ENCODE measurements around the gene CHEK1. TPM values are rescaled to one million over a fixed set of nuclear protein-coding genes. Genes with fewer than 3 reads are reported as not detected.

Gene CHEK1
- total and polyA plus RNA-seq, 9 of the 15 experiments (the other 6 are each of a cell fraction or from before 2014, with no cell fraction given) = 62.6 to 108 (median 87.5) TPM

DNA sequence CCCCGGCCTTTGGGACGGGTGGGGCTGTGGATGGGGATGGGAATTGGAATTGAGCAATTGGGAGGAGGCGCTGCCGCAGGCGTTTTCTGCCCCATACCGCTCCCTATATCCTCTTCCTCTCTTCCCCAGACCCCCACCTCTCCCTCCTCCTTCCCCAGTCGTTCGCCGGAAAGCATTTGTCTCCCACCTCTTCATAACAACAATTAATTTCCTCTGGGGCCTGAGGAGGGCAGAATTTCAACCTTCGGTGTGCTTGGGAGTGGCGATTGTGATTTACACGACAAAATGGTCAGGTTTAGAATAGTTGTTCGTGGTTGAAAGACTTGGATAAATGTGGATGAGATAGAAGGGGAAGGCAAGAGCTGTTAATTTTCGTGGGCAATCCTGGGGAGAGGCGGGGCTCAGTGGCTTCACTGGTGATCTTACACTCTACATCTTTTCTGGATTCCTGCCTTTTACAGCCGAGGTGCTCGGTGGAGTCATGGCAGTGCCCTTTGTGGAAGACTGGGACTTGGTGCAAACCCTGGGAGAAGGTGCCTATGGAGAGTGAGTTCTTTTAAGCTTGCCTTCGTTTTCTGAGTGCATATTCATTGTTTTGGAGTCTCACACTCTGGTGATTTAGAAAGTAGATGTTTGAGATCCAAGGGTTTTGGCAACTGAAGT, 1.5 kb downstream of the CHEK1 start:
- in situ Hi-C loops (cut with MboI) (no loop called here), intact Hi-C loops (cut with micrococcal nuclease) (loop anchor here (5.0 kb wide), 4 partner anchors 34 to 246 kb away; partner anchors contain the start of gene STT3A)
- no peak for FAIRE-seq
- Histone ChIP-seq H3K9me1 (ENCODE audit: control insufficient read depth, insufficient read depth, low read length) (no peaks in the 10 kb centered on the region), H3K4me1 (replicated peaks in 1 of 2; ENCODE audit: control insufficient read depth in 2 of 2, insufficient read depth in 2 of 2, low read length in 2 of 2) (peaks cover 9 to 10% of the 10 kb centered on the region in 2 experiments), H2AFZ (ENCODE audit: low read depth, low read length) (peak overlapping the region; percentile 94), H3K9me3 (replicated peaks; ENCODE audit: control insufficient read depth, insufficient read depth, low read depth, low read length) (no peaks in the 10 kb centered on the region), H3K4me3 (peak overlapping the region; percentile 80), H3K36me3 (ENCODE audit: control insufficient read depth, insufficient read depth, low read length) (peaks cover 60% of the 10 kb centered on the region), H3K27me3 (ENCODE audit: control insufficient read depth in 2 of 2, insufficient read depth in 2 of 2, low read length in 2 of 2) (no peaks in the 10 kb centered on the region), H3K27ac (ENCODE audit: extremely low read depth, low read depth, low read length) (peak overlapping the region; percentile 93), H3K79me2 (ENCODE audit: control insufficient read depth, insufficient read depth, low read length) (peaks cover 55% of the 10 kb centered on the region), H3K9ac (ENCODE audit: insufficient read depth in 1 of 2, low read depth in 2 of 2, low read length in 2 of 2) (peak overlapping the region; percentile 93 to 96), H3K4me2 (ENCODE audit: insufficient read depth, low read length) (peak overlapping the region; percentile 98), H4K20me1 (replicated peaks; ENCODE audit: control insufficient read depth, insufficient read depth, low read length) (no peaks in the 10 kb centered on the region)
- ChIA-PET POLR2A (interaction anchor here (1.1 to 3.6 kb wide), 6 partner anchors 9 to 57 kb away, joined by 4 to 13 read pairs (median 7); partner anchors contain the start of genes EI24 and STT3A), CTCF (ENCODE audit: low intra/inter-chr PET ratio) (no interaction called here)
- ATAC-seq = peak; percentile 77
- 0% methylated on average over 14 of the region's 18 CpGs for WGBS (ENCODE audit: insufficient coverage, low coverage, missing lambda C conversion rate)
- BruUV-seq (replicated peaks) = TSS peak; percentile 60
- peak in 2 of 4 experiments; percentile 75 to 76 for DNase-seq (ENCODE audit: extremely low read depth in 1 of 4, low spot score in 3 of 4)
- TF ChIP-seq PHF21A (IDR thresholded peaks at IDR 0.05; ENCODE audit: borderline replicate concordance, low read depth) (peak; percentile 81; the same call in 1 of the 2 replicates), NFIX (CRISPR knock-in tag; IDR thresholded peaks at IDR 0.05; ENCODE audit: low read depth) (no peak), NEUROD1 (IDR thresholded peaks at IDR 0.05; ENCODE audit: borderline replicate concordance, low read depth, low read length, partially characterized antibody) (peak; percentile 61), MEIS2 (IDR thresholded peaks at IDR 0.05; ENCODE audit: partially characterized antibody) (peak; percentile 31), SAP30 (IDR thresholded peaks at IDR 0.05; ENCODE audit: borderline replicate concordance, insufficient read depth, low read depth, low read length, poor library complexity, severe bottlenecking) (peak; percentile 46), TBL1XR1 (IDR thresholded peaks at IDR 0.05; ENCODE audit: low read length in 2 of 2) (peak in 1 of 2 experiments; percentile 14; a peak in 1 of 4 replicates), FOXK2 (conservative IDR thresholded peaks at IDR 0.05 in 1 of 2, IDR thresholded peaks at IDR 0.05 in 1 of 2; ENCODE audit: low read depth in 2 of 2) (0 out of 4 replicates have a peak, but pooled peaks of 1 of the 2 experiments have one; percentile 4), KLF6 (CRISPR knock-in tag; IDR thresholded peaks at IDR 0.05; ENCODE audit: borderline replicate concordance) (0 out of 2 replicates have a peak, but pooled peaks have one; percentile 45), SMARCC2 (IDR thresholded peaks at IDR 0.05; ENCODE audit: low read depth) (peak; percentile 17; the same call in 1 of the 2 replicates), ZNF384 (IDR thresholded peaks at IDR 0.05; ENCODE audit: low read depth, low read length) (no peak)
- TF ChIP-seq, protein P1, sequence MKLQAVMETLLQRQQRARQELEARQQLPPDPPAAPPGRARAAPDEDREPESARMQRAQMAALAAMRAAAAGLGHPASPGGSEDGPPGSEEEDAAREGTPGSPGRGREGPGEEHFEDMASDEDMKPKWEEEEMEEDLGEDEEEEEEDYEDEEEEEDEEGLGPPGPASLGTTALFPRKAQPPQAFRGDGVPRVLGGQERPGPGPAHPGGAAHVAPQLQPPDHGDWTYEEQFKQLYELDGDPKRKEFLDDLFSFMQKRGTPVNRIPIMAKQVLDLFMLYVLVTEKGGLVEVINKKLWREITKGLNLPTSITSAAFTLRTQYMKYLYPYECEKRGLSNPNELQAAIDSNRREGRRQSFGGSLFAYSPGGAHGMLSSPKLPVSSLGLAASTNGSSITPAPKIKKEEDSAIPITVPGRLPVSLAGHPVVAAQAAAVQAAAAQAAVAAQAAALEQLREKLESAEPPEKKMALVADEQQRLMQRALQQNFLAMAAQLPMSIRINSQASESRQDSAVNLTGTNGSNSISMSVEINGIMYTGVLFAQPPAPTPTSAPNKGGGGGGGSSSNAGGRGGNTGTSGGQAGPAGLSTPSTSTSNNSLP (IDR thresholded peaks at IDR 0.05; ENCODE audit: borderline replicate concordance, low read depth, low read length) = peak; percentile 65; the same call in 1 of the 2 replicates
- TF ChIP-seq, protein P2, sequence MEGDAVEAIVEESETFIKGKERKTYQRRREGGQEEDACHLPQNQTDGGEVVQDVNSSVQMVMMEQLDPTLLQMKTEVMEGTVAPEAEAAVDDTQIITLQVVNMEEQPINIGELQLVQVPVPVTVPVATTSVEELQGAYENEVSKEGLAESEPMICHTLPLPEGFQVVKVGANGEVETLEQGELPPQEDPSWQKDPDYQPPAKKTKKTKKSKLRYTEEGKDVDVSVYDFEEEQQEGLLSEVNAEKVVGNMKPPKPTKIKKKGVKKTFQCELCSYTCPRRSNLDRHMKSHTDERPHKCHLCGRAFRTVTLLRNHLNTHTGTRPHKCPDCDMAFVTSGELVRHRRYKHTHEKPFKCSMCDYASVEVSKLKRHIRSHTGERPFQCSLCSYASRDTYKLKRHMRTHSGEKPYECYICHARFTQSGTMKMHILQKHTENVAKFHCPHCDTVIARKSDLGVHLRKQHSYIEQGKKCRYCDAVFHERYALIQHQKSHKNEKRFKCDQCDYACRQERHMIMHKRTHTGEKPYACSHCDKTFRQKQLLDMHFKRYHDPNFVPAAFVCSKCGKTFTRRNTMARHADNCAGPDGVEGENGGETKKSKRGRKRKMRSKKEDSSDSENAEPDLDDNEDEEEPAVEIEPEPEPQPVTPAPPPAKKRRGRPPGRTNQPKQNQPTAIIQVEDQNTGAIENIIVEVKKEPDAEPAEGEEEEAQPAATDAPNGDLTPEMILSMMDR (IDR thresholded peaks at IDR 0.05 in 2 of 3, conservative IDR thresholded peaks at IDR 0.05 in 1 of 3; ENCODE audit: insufficient read depth in 2 of 3, low read depth in 1 of 3, low read length in 3 of 3) = peak; percentile 39 to 61 (median 57); a peak in 5 of 6 replicates
- TF ChIP-seq, protein P3, sequence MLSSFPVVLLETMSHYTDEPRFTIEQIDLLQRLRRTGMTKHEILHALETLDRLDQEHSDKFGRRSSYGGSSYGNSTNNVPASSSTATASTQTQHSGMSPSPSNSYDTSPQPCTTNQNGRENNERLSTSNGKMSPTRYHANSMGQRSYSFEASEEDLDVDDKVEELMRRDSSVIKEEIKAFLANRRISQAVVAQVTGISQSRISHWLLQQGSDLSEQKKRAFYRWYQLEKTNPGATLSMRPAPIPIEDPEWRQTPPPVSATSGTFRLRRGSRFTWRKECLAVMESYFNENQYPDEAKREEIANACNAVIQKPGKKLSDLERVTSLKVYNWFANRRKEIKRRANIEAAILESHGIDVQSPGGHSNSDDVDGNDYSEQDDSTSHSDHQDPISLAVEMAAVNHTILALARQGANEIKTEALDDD (IDR thresholded peaks at IDR 0.05) = peak; percentile 8; the same call in 1 of the 2 replicates
